HPDE6-E6E7 (cell line): ENCODE measurements around the gene DHX36.

Experiments used
- DNase-seq: peaks from one replicate; pipeline ENCODE4 v3.0.0; 2011; ENCODE audit warnings: missing footprints; ENCODE audit errors: extremely low spot score

Gene DHX36

DNA sequence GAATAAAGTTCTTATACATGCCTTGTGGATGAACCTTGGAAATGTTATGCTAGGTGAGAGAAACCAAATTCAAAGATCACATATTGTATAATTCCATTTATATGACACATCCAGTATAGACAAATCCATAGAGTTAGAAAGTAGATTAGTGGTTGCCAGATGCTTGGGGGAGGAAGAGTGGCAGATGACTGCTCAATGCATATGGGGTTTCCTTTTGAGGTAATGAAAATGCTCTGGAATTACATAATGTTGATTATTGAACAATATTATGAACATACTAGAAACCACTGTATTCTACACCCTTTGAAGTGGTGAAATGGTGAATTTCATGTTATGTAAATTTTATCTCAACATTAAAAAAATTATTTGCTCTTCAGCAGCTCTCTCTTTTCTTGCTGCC, 100.8 kb downstream of the DHX36 start:
- no peak for DNase-seq
